ENCODE measurements around the gene NCOA6. TPM values are rescaled to one million over a fixed set of nuclear protein-coding genes. Genes with fewer than 3 reads are reported as not detected.

The NCOA6 gene
- 3.4 and 5.5 TPM in 2 replicates for total RNA-seq

GRCh38 chr20:34825530-34826362 lies at the start of gene NCOA6:
Gene NCOA6, minus strand, starts transcription at chr20:34825651. Its CDS starts 43,296 bp downstream, at chr20:34782355.

GRCh38 chr20:34872622-34873224 lies 47.3 kb upstream of the NCOA6 start, which contains the start of gene GGT7:
Gene GGT7, minus strand, starts transcription at chr20:34872856. Its CDS starts 41 bp downstream, at chr20:34872815.

GRCh38 chr20:34704177-34705007 lies 121.1 kb downstream of the NCOA6 start, which contains the start of gene TP53INP2:
Gene TP53INP2, plus strand, starts transcription at chr20:34704344. Its CDS starts 4,396 bp downstream, at chr20:34708740.

DNA sequence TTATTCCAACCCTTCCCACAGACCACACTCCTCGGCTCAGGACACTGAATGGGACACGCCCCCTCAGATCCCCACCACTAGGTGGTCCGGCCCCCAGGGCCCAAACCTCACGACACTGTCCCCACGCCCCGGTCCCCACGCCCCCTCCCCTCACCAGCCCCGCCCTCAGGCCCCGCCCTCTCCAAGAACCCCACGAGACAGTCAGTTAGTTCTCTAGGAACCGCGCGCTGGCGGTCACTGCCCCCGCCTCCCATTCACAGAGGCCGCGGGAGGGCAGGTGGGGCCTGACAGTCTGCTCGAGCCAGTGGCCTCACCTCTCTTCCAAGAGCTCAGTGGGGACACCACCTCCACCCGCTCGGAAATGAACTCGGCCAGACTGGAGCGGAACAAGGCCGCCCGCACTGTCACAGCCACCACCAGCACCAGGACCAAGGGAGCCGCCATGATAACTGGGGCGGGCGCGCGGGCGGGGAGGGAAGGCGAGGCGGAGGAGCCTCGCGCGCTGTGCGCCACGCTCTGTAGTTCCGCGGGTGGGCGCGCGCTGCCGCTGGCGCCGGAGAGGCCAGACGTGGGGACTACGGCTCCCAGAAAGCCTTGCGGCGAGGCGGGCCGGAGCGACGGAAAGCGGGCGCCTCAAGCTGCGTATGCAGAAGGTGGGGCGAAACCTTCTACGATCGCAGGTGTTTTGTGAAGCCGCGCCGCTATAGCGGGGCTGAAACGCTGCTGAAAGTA lies 148.6 kb downstream of the NCOA6 start, which contains the start of gene PIGU:
TSS of gene PIGU (minus strand) at position 451 of the 732 bp plus-strand sequence. CDS start at position 444, 7 bp downstream.

Other genes with a start within 250 kb of the NCOA6 start
- 5.9 and 6.3 TPM in 2 replicates for gene PIGU, start 148.6 kb downstream of the NCOA6 start, total RNA-seq
- 1.8 and 2.2 TPM in 2 replicates for gene TP53INP2, start 121.3 kb downstream of the NCOA6 start, total RNA-seq
- 9.1 and 9.8 TPM in 2 replicates for gene GGT7, start 47.2 kb upstream of the NCOA6 start, total RNA-seq
- gene ACSS2, start 51.0 kb upstream of the NCOA6 start, total RNA-seq, result 61.7 and 62.3 TPM in 2 replicates
- gene GSS, start 130.2 kb upstream of the NCOA6 start, total RNA-seq, result 53.2 and 63.9 TPM in 2 replicates
- gene MYH7B, start 130.2 kb upstream of the NCOA6 start, total RNA-seq, result under 0.01 and 0.18 TPM in 2 replicates